MG63 (cell line): ENCODE data around the gene LPCAT3. TPM values are rescaled to one million over a fixed set of nuclear protein-coding genes. Genes with fewer than 3 reads are reported as not detected.
A peak's percentile ranks its signal among the peaks of the same experiment; 100 is the strongest.

Experiments
- DNase-seq: peaks from one replicate; pipeline ENCODE4 v3.0.0-alpha.2; 2020
- H3K27me3 ChIP-seq: fragments of 250-450 bp; sonication (Bioruptor Pico); 2 replicates; pipeline ENCODE4 v1.5.1; 2020; ENCODE audit warnings: mild to moderate bottlenecking, moderate library complexity
- H3K36me3 ChIP-seq: fragments of 250-450 bp; sonication (Bioruptor Pico); 2 replicates; pipeline ENCODE4 v1.5.1; 2020; ENCODE audit warnings: mild to moderate bottlenecking, moderate library complexity
- H3K4me3 ChIP-seq: fragments of 250-450 bp; sonication (Bioruptor Pico); 2 replicates; pipeline ENCODE4 v1.5.1; 2020; ENCODE audit warnings: mild to moderate bottlenecking, moderate library complexity
- H3K9me3 ChIP-seq: fragments of 250-450 bp; sonication (Bioruptor Pico); 2 replicates; pipeline ENCODE4 v1.5.1; 2020; ENCODE audit warnings: mild to moderate bottlenecking, moderate library complexity
- total RNA-seq: library from RNA; depleted of rRNA; stranded (reverse); fragments of >200 nt; shearing (Covaris generic); gene quantifications from 2 replicates; pipeline ENCODE4 v1.2.3, GENCODE V29; 2014; ENCODE audit warnings: low replicate concordance

Gene LPCAT3
- total RNA-seq, 1 experiment from 2014 or later = 14.3 TPM

DNA sequence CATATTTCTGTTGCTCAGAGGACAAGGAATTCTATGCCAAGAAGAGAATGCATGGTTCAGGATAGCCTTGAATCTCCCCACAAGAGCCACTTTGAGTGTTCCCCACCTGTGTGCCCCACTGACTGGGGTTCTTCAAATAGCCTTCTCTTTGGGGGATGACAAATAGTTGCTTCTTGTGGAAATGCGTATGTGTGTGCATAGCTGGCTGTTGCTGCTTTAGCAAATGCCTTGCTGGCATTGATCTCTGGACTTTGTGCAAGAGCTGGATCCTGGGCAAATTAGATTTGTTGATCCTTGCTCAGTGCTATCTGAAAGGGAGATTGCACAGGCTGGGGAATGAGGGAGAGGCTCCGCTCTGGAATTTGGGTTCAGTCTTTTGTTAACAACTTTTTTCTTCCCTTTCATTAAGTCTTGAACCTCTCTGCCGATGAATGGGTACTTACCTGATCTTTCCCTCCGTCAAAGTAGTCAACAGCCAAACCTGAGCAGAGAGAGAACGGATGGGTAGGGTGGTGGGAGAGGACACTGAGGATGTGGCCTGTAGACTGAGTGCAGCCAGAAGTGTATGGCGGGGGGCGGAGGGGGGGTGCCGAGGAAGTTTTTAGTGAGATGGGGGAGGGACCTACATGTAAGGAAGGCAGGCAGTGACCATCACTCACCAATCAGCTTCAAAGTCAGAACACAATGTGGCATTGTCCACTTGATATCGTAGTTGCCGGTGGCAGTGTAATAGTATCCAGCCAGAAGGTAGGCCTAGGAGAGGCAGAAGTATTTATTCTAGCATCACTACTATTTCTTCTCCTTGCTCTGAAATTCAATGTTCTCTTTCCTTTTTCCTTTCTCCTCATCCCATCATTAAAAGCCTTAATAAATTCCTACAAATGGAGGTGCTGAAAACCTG lies 36.9 kb downstream of the LPCAT3 start:
- H3K36me3 ChIP-seq = peaks cover 40% of the 10 kb centered on the region
- H3K4me3 ChIP-seq = no peak overlapping the region
- H3K9me3 ChIP-seq = no peaks in the 10 kb centered on the region
- no peaks in the 10 kb centered on the region for H3K27me3 ChIP-seq
- no peak for DNase-seq

GRCh38 chr12:6980740-6981139 lies 37.5 kb downstream of the LPCAT3 start:
- DNase-seq = no peak

GRCh38 chr12:6980075-6980474 lies 38.2 kb downstream of the LPCAT3 start:
- Histone ChIP-seq H3K36me3 (peaks cover 49% of the 10 kb centered on the region), H3K27me3 (no peaks in the 10 kb centered on the region)
- DNase-seq = no peak

More at GRCh38 chr12:6980740-6981139, 37.5 kb downstream of the LPCAT3 start:
- Histone ChIP-seq H3K9me3 (no peaks in the 10 kb centered on the region), H3K36me3 (peaks cover 43% of the 10 kb centered on the region), H3K27me3 (no peaks in the 10 kb centered on the region), H3K4me3 (no peak overlapping the region)

DNA sequence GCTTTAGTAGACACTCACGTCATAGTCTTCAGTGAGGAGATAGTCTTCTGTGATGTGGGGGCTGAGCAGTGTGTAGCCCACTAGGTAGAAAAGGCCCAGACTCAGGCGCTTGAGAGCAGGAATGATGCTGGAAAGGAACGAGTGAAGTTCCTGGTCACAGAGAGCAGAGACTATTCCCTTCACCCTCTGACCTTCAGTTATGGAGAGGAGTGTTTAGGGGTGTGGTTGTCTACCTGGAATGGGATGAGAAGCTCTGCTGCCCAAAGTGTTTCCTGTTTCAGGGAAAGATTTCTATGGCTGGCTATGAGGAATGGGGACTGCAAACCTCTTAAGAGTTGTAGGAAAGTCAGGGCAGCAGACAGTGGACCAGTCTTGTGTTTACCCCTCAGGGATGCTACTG lies 38.8 kb downstream of the LPCAT3 start:
- peaks cover 52% of the 10 kb centered on the region for H3K36me3 ChIP-seq
- no peaks in the 10 kb centered on the region for H3K9me3 ChIP-seq
- H3K4me3 ChIP-seq = no peak overlapping the region
- no peaks in the 10 kb centered on the region for H3K27me3 ChIP-seq
- DNase-seq = no peak

More at GRCh38 chr12:6980075-6980474, 38.2 kb downstream of the LPCAT3 start:
- H3K4me3 ChIP-seq = no peak overlapping the region
- H3K9me3 ChIP-seq = no peaks in the 10 kb centered on the region

- Histone ChIP-seq H3K36me3 (peaks cover 54% of the 10 kb centered on the region), H3K4me3 (no peak overlapping the region), H3K27me3 (no peaks in the 10 kb centered on the region), H3K9me3 (no peaks in the 10 kb centered on the region)
- DNase-seq = no peak
Measured at GRCh38 chr12:6979021-6979420, 39.3 kb downstream of the LPCAT3 start.

DNA sequence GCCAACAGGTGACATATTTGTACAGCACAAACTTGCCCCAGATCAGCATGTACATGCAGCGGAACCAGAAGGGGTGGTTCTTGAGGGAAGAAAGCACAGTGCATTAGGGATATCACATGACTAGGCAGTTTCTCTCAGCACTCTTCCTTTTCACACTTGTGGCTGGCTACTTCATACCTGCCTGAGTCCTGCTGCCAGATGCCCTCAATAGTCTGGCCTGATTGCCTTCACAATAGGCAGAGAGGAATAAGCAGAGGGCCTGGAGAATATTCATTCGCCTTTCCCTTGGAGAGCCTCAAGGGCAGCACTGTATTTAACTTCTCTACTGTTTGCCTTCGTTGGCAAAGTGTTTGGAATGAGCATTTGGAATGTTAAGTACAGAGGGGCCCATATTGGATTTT lies 39.7 kb downstream of the LPCAT3 start:
- no peak for DNase-seq
- no peak overlapping the region for H3K4me3 ChIP-seq
- H3K9me3 ChIP-seq = no peaks in the 10 kb centered on the region
- peaks cover 58% of the 10 kb centered on the region for H3K36me3 ChIP-seq
- no peaks in the 10 kb centered on the region for H3K27me3 ChIP-seq

GRCh38 chr12:6978188-6978587 lies 40.1 kb downstream of the LPCAT3 start:
- no peak overlapping the region for H3K4me3 ChIP-seq
- H3K36me3 ChIP-seq = peaks cover 61% of the 10 kb centered on the region
- H3K9me3 ChIP-seq = no peaks in the 10 kb centered on the region
- no peak for DNase-seq
- H3K27me3 ChIP-seq = no peaks in the 10 kb centered on the region

DNA sequence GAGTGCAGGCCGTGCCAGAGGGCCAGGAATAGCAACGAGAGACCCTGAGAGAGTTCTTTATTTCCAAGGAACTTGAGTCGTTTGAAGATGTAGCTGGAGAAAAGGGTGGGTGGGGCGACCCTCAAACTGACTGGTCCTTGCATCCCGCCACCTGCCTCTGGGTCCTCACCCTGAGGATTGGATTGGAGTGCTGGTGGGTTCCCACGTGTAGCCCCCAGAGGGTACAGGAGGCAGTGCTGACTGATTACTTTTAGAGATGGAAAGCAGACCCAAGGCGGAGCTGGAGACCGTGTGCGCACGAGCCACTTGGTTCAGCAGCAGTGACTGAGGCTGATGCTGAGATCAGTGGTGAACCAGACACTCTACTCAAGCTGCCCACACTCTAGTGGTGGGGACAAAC lies 40.6 kb downstream of the LPCAT3 start:
- H3K4me3 ChIP-seq = no peak overlapping the region
- no peak for DNase-seq
- no peaks in the 10 kb centered on the region for H3K27me3 ChIP-seq
- H3K36me3 ChIP-seq = peaks cover 61% of the 10 kb centered on the region
- H3K9me3 ChIP-seq = no peaks in the 10 kb centered on the region

GRCh38 chr12:6975297-6976032 lies 42.8 kb downstream of the LPCAT3 start:
- peaks cover 63% of the 10 kb centered on the region for H3K36me3 ChIP-seq
- H3K27me3 ChIP-seq = no peaks in the 10 kb centered on the region
- no peak for DNase-seq
- no peak overlapping the region for H3K4me3 ChIP-seq
- no peaks in the 10 kb centered on the region for H3K9me3 ChIP-seq

GRCh38 chr12:6974180-6974579 lies 44.1 kb downstream of the LPCAT3 start:
- H3K4me3 ChIP-seq = no peak overlapping the region
- DNase-seq = no peak
- no peaks in the 10 kb centered on the region for H3K27me3 ChIP-seq
- H3K36me3 ChIP-seq = peaks cover 74% of the 10 kb centered on the region
- H3K9me3 ChIP-seq = no peaks in the 10 kb centered on the region

DNA sequence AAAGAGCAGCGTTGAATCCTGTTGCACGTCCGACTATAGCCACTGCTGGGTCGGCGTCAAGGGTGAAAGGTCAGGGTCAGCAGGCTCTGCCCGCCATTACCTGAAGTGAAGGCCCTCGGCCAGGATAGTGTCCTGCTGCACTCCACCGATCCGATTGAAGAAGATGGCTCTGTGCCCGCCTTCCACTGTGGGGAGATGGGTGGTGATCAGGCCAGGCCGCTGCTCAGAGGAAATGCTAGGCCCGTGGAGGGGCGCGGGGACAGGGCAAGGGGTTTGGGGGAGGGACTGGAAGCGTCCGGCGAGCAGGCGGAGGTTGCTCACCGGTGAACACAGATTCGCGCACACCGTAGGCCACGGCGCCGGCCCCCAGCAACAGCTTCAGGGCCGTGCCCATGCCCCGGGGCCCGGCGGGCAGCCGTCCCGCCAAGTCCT lies 48.2 kb downstream of the LPCAT3 start:
- no peaks in the 10 kb centered on the region for H3K9me3 ChIP-seq
- H3K36me3 ChIP-seq = peaks cover 83% of the 10 kb centered on the region
- DNase-seq = peak; percentile 34

GRCh38 chr12:6968426-6968825 lies 49.9 kb downstream of the LPCAT3 start:
- DNase-seq = no peak
- Histone ChIP-seq H3K36me3 (peaks cover 73% of the 10 kb centered on the region), H3K27me3 (no peaks in the 10 kb centered on the region), H3K9me3 (no peaks in the 10 kb centered on the region), H3K4me3 (no peak overlapping the region)

More for the DNA sequence above, 48.2 kb downstream of the LPCAT3 start:
- Histone ChIP-seq H3K27me3 (no peaks in the 10 kb centered on the region), H3K4me3 (peak overlapping the region; percentile 99)

DNA sequence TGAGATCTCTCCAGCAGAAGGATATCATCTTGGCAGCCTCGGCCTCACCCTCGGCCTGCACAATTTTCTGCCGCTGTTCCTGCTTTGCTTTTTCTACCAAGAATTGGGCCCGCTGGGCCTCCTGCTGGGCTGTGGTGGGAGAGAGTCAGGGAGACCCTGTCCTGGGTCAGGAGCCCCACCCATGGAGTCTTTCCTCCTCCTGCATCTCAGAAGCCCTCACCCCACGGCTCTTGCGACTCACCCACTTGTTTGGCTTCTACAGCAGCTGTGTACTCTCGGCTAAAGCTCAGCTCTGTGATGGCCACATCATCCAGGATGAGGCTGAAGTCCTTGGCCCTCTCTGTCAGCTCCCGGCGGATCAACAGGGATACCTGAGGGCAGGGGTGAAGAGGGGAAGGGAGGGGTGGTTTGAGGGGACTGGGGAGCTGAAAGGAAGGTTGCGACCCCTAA lies 50.6 kb downstream of the LPCAT3 start:
- no peaks in the 10 kb centered on the region for H3K27me3 ChIP-seq
- H3K9me3 ChIP-seq = no peaks in the 10 kb centered on the region
- H3K4me3 ChIP-seq = no peak overlapping the region
- DNase-seq = no peak
- H3K36me3 ChIP-seq = peaks cover 68% of the 10 kb centered on the region

DNA sequence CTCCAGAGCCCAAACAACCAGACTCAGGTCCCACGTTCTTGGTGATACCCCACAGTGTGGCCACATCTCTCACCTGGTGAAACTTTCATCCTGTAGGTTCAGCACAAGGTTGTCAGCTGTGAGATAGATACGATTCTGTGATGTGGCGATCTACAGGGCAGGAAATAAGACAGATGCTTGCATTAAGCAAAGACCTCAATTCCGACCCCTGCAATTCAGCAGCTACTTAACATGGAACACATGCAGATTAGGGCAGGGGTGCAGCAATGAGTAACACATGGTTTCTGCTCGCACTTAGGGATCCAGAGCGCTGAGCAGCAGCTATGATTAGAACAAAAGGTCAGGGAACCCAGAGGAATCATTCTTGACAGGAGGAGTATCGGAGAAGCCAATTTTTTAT lies 51.9 kb downstream of the LPCAT3 start:
- Histone ChIP-seq H3K4me3 (no peak overlapping the region), H3K36me3 (peaks cover 58% of the 10 kb centered on the region), H3K9me3 (no peaks in the 10 kb centered on the region), H3K27me3 (no peaks in the 10 kb centered on the region)
- no peak for DNase-seq

- no peaks in the 10 kb centered on the region for H3K27me3 ChIP-seq
- H3K9me3 ChIP-seq = no peaks in the 10 kb centered on the region
- no peak for DNase-seq
- H3K36me3 ChIP-seq = peaks cover 58% of the 10 kb centered on the region
- H3K4me3 ChIP-seq = no peak overlapping the region
Measured at GRCh38 chr12:6965714-6966113, 52.6 kb downstream of the LPCAT3 start.

DNA sequence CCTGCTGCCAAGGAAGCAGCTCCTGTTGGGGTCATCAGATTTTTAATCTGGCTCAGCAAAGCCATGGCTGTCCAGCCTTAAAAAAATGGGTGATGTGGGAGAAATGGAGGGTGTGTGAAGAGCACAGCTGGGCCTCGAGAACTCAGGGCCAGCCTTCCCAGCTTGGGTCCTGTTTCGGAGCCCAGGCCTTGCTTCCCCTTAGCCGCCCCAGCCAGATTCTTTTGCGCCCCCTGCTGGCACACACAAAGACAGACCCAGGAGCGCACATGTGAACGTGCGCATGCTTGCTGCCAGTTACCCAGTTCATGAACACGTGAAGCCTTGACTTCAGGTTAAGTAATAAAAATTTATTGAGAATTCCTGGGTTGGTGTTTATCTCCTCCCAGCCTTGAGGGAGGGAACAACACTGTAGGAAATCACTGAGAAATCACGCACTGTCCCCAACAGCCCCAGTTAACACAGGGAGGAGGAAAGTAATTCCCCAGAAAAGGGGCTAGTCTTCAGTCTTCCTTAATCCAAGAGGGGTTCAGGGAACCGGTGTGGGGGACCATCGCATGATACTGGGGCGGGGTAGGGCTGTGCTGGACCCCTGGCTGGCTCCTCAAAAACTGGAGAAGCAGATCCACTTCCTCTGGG lies 53.1 kb downstream of the LPCAT3 start:
- peaks cover 56% of the 10 kb centered on the region for H3K36me3 ChIP-seq
- DNase-seq = peak; percentile 61
- no peaks in the 10 kb centered on the region for H3K9me3 ChIP-seq
- no peak overlapping the region for H3K4me3 ChIP-seq
- H3K27me3 ChIP-seq = no peaks in the 10 kb centered on the region

GRCh38 chr12:6964605-6965025 lies 53.7 kb downstream of the LPCAT3 start:
- H3K9me3 ChIP-seq = no peaks in the 10 kb centered on the region
- H3K4me3 ChIP-seq = no peak overlapping the region
- peaks cover 52% of the 10 kb centered on the region for H3K36me3 ChIP-seq
- DNase-seq = no peak
- no peaks in the 10 kb centered on the region for H3K27me3 ChIP-seq
